Kidney (tissue), 14 donors: Measurements from ENCODE around the gene VCAM1. TPM values are rescaled to one million over a fixed set of nuclear protein-coding genes. Genes with fewer than 3 reads are reported as not detected.

ENCODE experiments used
- DNase-seq, 5 donors: peaks; one replicate each; pipeline ENCODE4 v3.0.0-alpha.2; 2013 to 2020
- FAIRE-seq: peaks from 2 replicates; lab custom pipeline; 2012; peaks lifted over from hg19 to GRCh38; lab: Jason Lieb, UNC
- H3K27ac ChIP-seq, 2 donors: one replicate each; pipeline ENCODE4 v1.7.0; 2013; ENCODE audit warnings: low read depth in 2 of 2, low read length in 2 of 2, inconsistent platforms in 1 of 2
- H3K27me3 ChIP-seq: one replicate; pipeline ENCODE4 v1.7.1; 2013; ENCODE audit warnings: low read length, inconsistent platforms; ENCODE audit not compliant: control insufficient read depth, insufficient read depth
- H3K36me3 ChIP-seq, 3 donors: one replicate each; pipeline versions ENCODE4 v1.7.0 to v1.7.1; 2013; ENCODE audit warnings: low read length in 3 of 3, control low read depth in 1 of 3, inconsistent platforms in 1 of 3; ENCODE audit not compliant: insufficient read depth in 3 of 3, control insufficient read depth in 2 of 3
- H3K4me1 ChIP-seq, 3 donors: one replicate each; pipeline versions ENCODE4 v1.7.0 to v1.7.1; 2013; ENCODE audit warnings: low read length in 3 of 3, inconsistent platforms in 1 of 3, low read depth in 1 of 3; ENCODE audit not compliant: control insufficient read depth in 2 of 3, insufficient read depth in 2 of 3
- H3K4me3 ChIP-seq, 3 donors: one replicate each; pipeline versions ENCODE4 v1.7.0 to v1.8.1; 2013; ENCODE audit warnings: low read length in 3 of 3, control low read depth in 1 of 3, inconsistent platforms in 1 of 3
- H3K9ac ChIP-seq, 3 donors: one replicate each; pipeline versions ENCODE4 v1.7.0 to v1.7.1; 2013; ENCODE audit warnings: low read length in 3 of 3, control low read depth in 1 of 3, inconsistent platforms in 1 of 3
- H3K9me3 ChIP-seq, 3 donors: one replicate each; pipeline versions ENCODE4 v1.7.0 to v1.7.1; 2013; ENCODE audit warnings: low read length in 3 of 3, control low read depth in 1 of 3, inconsistent platforms in 1 of 3; ENCODE audit not compliant: control insufficient read depth in 2 of 3, insufficient read depth in 1 of 3
- CTCF ChIP-seq: IDR thresholded peaks from 3 replicates; pipeline ENCODE4 v1.5.1; 2012; ENCODE audit warnings: mild to moderate bottlenecking, moderate library complexity, borderline replicate concordance; ENCODE audit not compliant: insufficient read depth; ENCODE audit errors: extremely low read depth
- intact Hi-C: fragments of 100-400 bp; cut with DNase I; formaldehyde crosslinking; loops from one replicate; pipeline ENCODE4 v1.11.1; 2022
- polyA plus RNA-seq: library from polyadenylated mRNA; stranded (reverse); fragments of 350-450 nt; fragmentation: Illumina TruSeq; extraction: RNeasy Lipid Tissue Mini Kit (QIAGEN cat#74804); gene quantifications from one replicate; pipeline ENCODE4 v1.2.3, GENCODE V29; 2014; ENCODE audit warnings: low read depth, low replicate concordance; ENCODE audit not compliant: insufficient read depth
- total RNA-seq: library from RNA; stranded (reverse); fragmentation: NEBNext Ultra II Directional; extraction: Animal tissue kit (Norgen Biotek cat#: 25700); gene quantifications from one replicate; pipeline ENCODE4 v1.2.1, GENCODE V29; 2021
- donor health status: control.
- donor health status: control.
- donor health status: control.
- donor health status: control.
- donor health status: control.
- donor health status: DM: yes; HTN: yes; CAD: no.
- donor health status: Normal renal cell carcinoma (clear cell type).

The VCAM1 gene
- total and polyA plus RNA-seq, 2 donors from 2014 or later, result 46.0 to 539 TPM

- peaks cover 0 to 3% (median 0%) of the 10 kb centered on the region in 3 donors for H3K36me3 ChIP-seq
- peak overlapping the region in 2 of 3 donors; percentile 27 to 60 for H3K9ac ChIP-seq
- DNase-seq (no peak), FAIRE-seq (no peak)
- H3K4me3 ChIP-seq, result peak overlapping the region; percentile 66 to 79 (median 69)
- H3K27me3 ChIP-seq, result no peaks in the 10 kb centered on the region
- H3K4me1 ChIP-seq, result peaks cover 0 to 2% (median 2%) of the 10 kb centered on the region in 3 donors
- H3K9me3 ChIP-seq, result no peaks in the 10 kb centered on the region
- no peak for TF ChIP-seq CTCF
- intact Hi-C loops, result no loop called here
- peak overlapping the region in 1 of 2 donors; percentile 57 for H3K27ac ChIP-seq
These were observed 1.2 kb downstream of the VCAM1 start for GRCh38 chr1:100720751-100721150.

GRCh38 chr1:100721526-100722207 is 2.1 kb downstream of the VCAM1 start:
- Histone ChIP-seq H3K9me3 (no peaks in the 10 kb centered on the region), H3K27me3 (no peaks in the 10 kb centered on the region), H3K4me3 (peak overlapping the region; percentile 61 to 79 (median 72)), H3K27ac (no peak overlapping the region), H3K9ac (peak overlapping the region in 2 of 3 donors; percentile 23 to 56), H3K36me3 (peaks cover 0 to 6% (median 5%) of the 10 kb centered on the region in 3 donors), H3K4me1 (peaks cover 0 to 2% (median 2%) of the 10 kb centered on the region in 3 donors)
- peak in 3 of 5 donors; percentile 46 to 75 (median 74) for DNase-seq
- intact Hi-C loops, result no loop called here
- FAIRE-seq, result no peak
- no peak for TF ChIP-seq CTCF

- intact Hi-C loops, result no loop called here
- no peaks in the 10 kb centered on the region for H3K27me3 ChIP-seq
- DNase-seq, result no peak
- FAIRE-seq, result no peak
- peak overlapping the region in 2 of 3 donors; percentile 10 to 23 for H3K9ac ChIP-seq
- H3K27ac ChIP-seq, result no peak overlapping the region
- TF ChIP-seq CTCF, result no peak
- H3K4me1 ChIP-seq, result peaks cover 0 to 2% (median 2%) of the 10 kb centered on the region in 3 donors
- H3K9me3 ChIP-seq, result no peaks in the 10 kb centered on the region
- H3K4me3 ChIP-seq, result peak overlapping the region; percentile 61 to 79 (median 72)
- H3K36me3 ChIP-seq, result peaks cover 0 to 6% (median 5%) of the 10 kb centered on the region in 3 donors
These were observed 2.7 kb downstream of the VCAM1 start for GRCh38 chr1:100722221-100722620.
